Karpas-422 (cell line): ENCODE data around the gene KIRREL3. TPM values are rescaled to one million over a fixed set of nuclear protein-coding genes. Genes with fewer than 3 reads are reported as not detected.

ENCODE experiments used
- DNase-seq: peaks from one replicate; pipeline ENCODE4 v3.0.0-alpha.2; 2015
- H2AFZ ChIP-seq: fragments of 200-600 bp; sonication (generic); 2 replicates; pipeline ENCODE4 v1.6.1; 2014; ENCODE audit warnings: antibody characterized with exemption, low read length, mixed read lengths
- H3K27ac ChIP-seq: fragments of 200-600 bp; sonication (generic); 2 replicates; pipeline ENCODE4 v1.5.1; 2014; ENCODE audit warnings: mild to moderate bottlenecking, low read length, moderate library complexity
- H3K27me3 ChIP-seq: fragments of 200-600 bp; sonication (generic); 2 replicates; pipeline ENCODE4 v1.6.1; 2014; ENCODE audit warnings: low read length, mixed read lengths
- H3K36me3 ChIP-seq: fragments of 200-600 bp; sonication (generic); 2 replicates; pipeline ENCODE4 v1.6.1; 2014; ENCODE audit warnings: low read length, mixed read lengths; ENCODE audit not compliant: insufficient read depth
- H3K4me1 ChIP-seq: fragments of 200-600 bp; sonication (generic); 2 replicates; pipeline ENCODE4 v1.6.1; 2014; ENCODE audit warnings: mild to moderate bottlenecking, low read length, mixed read lengths
- H3K4me2 ChIP-seq: fragments of 200-600 bp; sonication (generic); 2 replicates; pipeline ENCODE4 v1.6.1; 2014; ENCODE audit warnings: low read length, low read depth, mild to moderate bottlenecking; ENCODE audit not compliant: poor library complexity, severe bottlenecking
- H3K4me3 ChIP-seq: fragments of 200-600 bp; sonication (generic); 2 replicates; pipeline ENCODE4 v1.5.1; 2014; ENCODE audit warnings: mild to moderate bottlenecking, antibody characterized with exemption, low read length, mixed read lengths
- H3K79me2 ChIP-seq: fragments of 200-600 bp; sonication (generic); 2 replicates; pipeline ENCODE4 v1.6.1; 2014; ENCODE audit warnings: mild to moderate bottlenecking, low read length, mixed read lengths
- H3K9ac ChIP-seq: fragments of 200-600 bp; sonication (generic); 2 replicates; pipeline ENCODE4 v1.6.0; 2014; ENCODE audit warnings: low read length
- H3K9me2 ChIP-seq: fragments of 200-600 bp; sonication (generic), shearing (Covaris generic); replicated peaks from 2 replicates; pipeline ENCODE4 v1.6.0; 2014; ENCODE audit warnings: mild to moderate bottlenecking, low read length, moderate library complexity; ENCODE audit not compliant: insufficient read depth
- H3K9me3 ChIP-seq: fragments of 300-700, 200-600 bp; sonication (generic); 2 replicates; pipeline ENCODE4 v1.6.1; 2014; ENCODE audit warnings: low read length, mixed read lengths
- H4K20me1 ChIP-seq: fragments of 200-600 bp; sonication (generic); 2 replicates; pipeline ENCODE4 v1.6.1; 2014; ENCODE audit warnings: mild to moderate bottlenecking, antibody characterized with exemption, low read length, low read depth; ENCODE audit not compliant: insufficient read depth
- total RNA-seq: library from RNA; depleted of rRNA; stranded (reverse); fragments of >200 nt; shearing (Covaris generic); gene quantifications from 2 replicates; pipeline ENCODE4 v1.2.3, GENCODE V29; 2014; ENCODE audit warnings: low replicate concordance

Gene KIRREL3
- total RNA-seq, 1 experiment from 2014 or later = not detected

- Histone ChIP-seq H3K36me3 (no peaks in the 10 kb centered on the region), H4K20me1 (no peaks in the 10 kb centered on the region), H3K79me2 (no peaks in the 10 kb centered on the region), H3K4me2 (no peak overlapping the region), H3K9me3 (no peaks in the 10 kb centered on the region), H3K9me2 (no peaks in the 10 kb centered on the region), H2AFZ (no peak overlapping the region), H3K9ac (no peak overlapping the region), H3K27ac (no peak overlapping the region), H3K4me3 (no peak overlapping the region), H3K4me1 (peaks cover 22% of the 10 kb centered on the region), H3K27me3 (no peaks in the 10 kb centered on the region)
- no peak for DNase-seq
Observed at GRCh38 chr11:126413843-126414405, 586.6 kb downstream of the KIRREL3 start.

GRCh38 chr11:126413426-126413825 lies 587.1 kb downstream of the KIRREL3 start:
- Histone ChIP-seq H3K27ac (no peak overlapping the region), H3K27me3 (no peaks in the 10 kb centered on the region), H4K20me1 (no peaks in the 10 kb centered on the region), H3K9me3 (no peaks in the 10 kb centered on the region), H2AFZ (no peak overlapping the region), H3K4me2 (no peak overlapping the region), H3K36me3 (no peaks in the 10 kb centered on the region), H3K9ac (no peak overlapping the region), H3K9me2 (no peaks in the 10 kb centered on the region), H3K79me2 (no peaks in the 10 kb centered on the region), H3K4me3 (no peak overlapping the region), H3K4me1 (peaks cover 17% of the 10 kb centered on the region)
- DNase-seq = no peak

- H2AFZ ChIP-seq = no peak overlapping the region
- H3K36me3 ChIP-seq = no peaks in the 10 kb centered on the region
- no peaks in the 10 kb centered on the region for H3K27me3 ChIP-seq
- no peak overlapping the region for H3K4me2 ChIP-seq
- no peak overlapping the region for H3K27ac ChIP-seq
- H3K9me3 ChIP-seq = no peaks in the 10 kb centered on the region
- peaks cover 9% of the 10 kb centered on the region for H3K4me1 ChIP-seq
- H3K9me2 ChIP-seq = no peaks in the 10 kb centered on the region
- no peak overlapping the region for H3K4me3 ChIP-seq
- no peak for DNase-seq
- H4K20me1 ChIP-seq = no peaks in the 10 kb centered on the region
- no peaks in the 10 kb centered on the region for H3K79me2 ChIP-seq
- H3K9ac ChIP-seq = no peak overlapping the region
Observed at GRCh38 chr11:126411971-126412381, 588.6 kb downstream of the KIRREL3 start.

GRCh38 chr11:126410649-126411048 lies 589.9 kb downstream of the KIRREL3 start:
- Histone ChIP-seq H3K79me2 (no peaks in the 10 kb centered on the region), H4K20me1 (no peaks in the 10 kb centered on the region), H2AFZ (no peak overlapping the region), H3K9me2 (no peaks in the 10 kb centered on the region), H3K9me3 (no peaks in the 10 kb centered on the region), H3K4me3 (no peak overlapping the region), H3K9ac (no peak overlapping the region), H3K27ac (no peak overlapping the region), H3K4me1 (no peaks in the 10 kb centered on the region), H3K27me3 (no peaks in the 10 kb centered on the region), H3K4me2 (no peak overlapping the region), H3K36me3 (no peaks in the 10 kb centered on the region)
- no peak for DNase-seq

- H3K27ac ChIP-seq = no peak overlapping the region
- no peaks in the 10 kb centered on the region for H3K9me3 ChIP-seq
- H3K4me1 ChIP-seq = no peaks in the 10 kb centered on the region
- no peak overlapping the region for H2AFZ ChIP-seq
- H4K20me1 ChIP-seq = no peaks in the 10 kb centered on the region
- no peaks in the 10 kb centered on the region for H3K9me2 ChIP-seq
- H3K4me2 ChIP-seq = no peak overlapping the region
- no peak overlapping the region for H3K9ac ChIP-seq
- H3K79me2 ChIP-seq = no peaks in the 10 kb centered on the region
- no peak overlapping the region for H3K4me3 ChIP-seq
- no peaks in the 10 kb centered on the region for H3K27me3 ChIP-seq
- no peaks in the 10 kb centered on the region for H3K36me3 ChIP-seq
- no peak for DNase-seq
Observed at GRCh38 chr11:126409620-126409985, 591.0 kb downstream of the KIRREL3 start.

- H3K79me2 ChIP-seq = no peaks in the 10 kb centered on the region
- H2AFZ ChIP-seq = no peak overlapping the region
- no peak overlapping the region for H3K4me3 ChIP-seq
- no peaks in the 10 kb centered on the region for H4K20me1 ChIP-seq
- H3K9ac ChIP-seq = no peak overlapping the region
- no peaks in the 10 kb centered on the region for H3K9me2 ChIP-seq
- H3K36me3 ChIP-seq = no peaks in the 10 kb centered on the region
- no peaks in the 10 kb centered on the region for H3K27me3 ChIP-seq
- no peak overlapping the region for H3K4me2 ChIP-seq
- H3K9me3 ChIP-seq = no peaks in the 10 kb centered on the region
- no peak for DNase-seq
- H3K4me1 ChIP-seq = peaks cover 3% of the 10 kb centered on the region
- no peak overlapping the region for H3K27ac ChIP-seq
Observed at GRCh38 chr11:126408901-126409619, 591.5 kb downstream of the KIRREL3 start.

GRCh38 chr11:126408496-126408895 lies 592.1 kb downstream of the KIRREL3 start:
- H3K79me2 ChIP-seq = no peaks in the 10 kb centered on the region
- no peaks in the 10 kb centered on the region for H3K9me3 ChIP-seq
- H3K36me3 ChIP-seq = no peaks in the 10 kb centered on the region
- no peaks in the 10 kb centered on the region for H3K27me3 ChIP-seq
- DNase-seq = no peak
- H3K4me1 ChIP-seq = peaks cover 9% of the 10 kb centered on the region
- H2AFZ ChIP-seq = no peak overlapping the region
- no peaks in the 10 kb centered on the region for H4K20me1 ChIP-seq
- H3K9me2 ChIP-seq = no peaks in the 10 kb centered on the region
- no peak overlapping the region for H3K9ac ChIP-seq
- no peak overlapping the region for H3K27ac ChIP-seq
- no peak overlapping the region for H3K4me3 ChIP-seq
- H3K4me2 ChIP-seq = no peak overlapping the region

GRCh38 chr11:126407682-126408288 lies 592.8 kb downstream of the KIRREL3 start:
- DNase-seq = no peak
- no peaks in the 10 kb centered on the region for H4K20me1 ChIP-seq
- peaks cover 15% of the 10 kb centered on the region for H3K4me1 ChIP-seq
- no peak overlapping the region for H3K27ac ChIP-seq
- H3K9ac ChIP-seq = no peak overlapping the region
- H3K9me2 ChIP-seq = no peaks in the 10 kb centered on the region
- H3K4me3 ChIP-seq = no peak overlapping the region
- H3K4me2 ChIP-seq = no peak overlapping the region
- H2AFZ ChIP-seq = no peak overlapping the region
- no peaks in the 10 kb centered on the region for H3K79me2 ChIP-seq
- no peaks in the 10 kb centered on the region for H3K9me3 ChIP-seq
- no peaks in the 10 kb centered on the region for H3K27me3 ChIP-seq
- H3K36me3 ChIP-seq = no peaks in the 10 kb centered on the region
